Measurements from ENCODE around the gene POLD4. TPM values are rescaled to one million over a fixed set of nuclear protein-coding genes. Genes with fewer than 3 reads are reported as not detected.
A peak's percentile ranks its signal among the peaks of the same experiment; 100 is the strongest.

Gene POLD4
- total RNA-seq, 2 experiments from 2014 or later, result 40.7 to 42.0 TPM

DNA sequence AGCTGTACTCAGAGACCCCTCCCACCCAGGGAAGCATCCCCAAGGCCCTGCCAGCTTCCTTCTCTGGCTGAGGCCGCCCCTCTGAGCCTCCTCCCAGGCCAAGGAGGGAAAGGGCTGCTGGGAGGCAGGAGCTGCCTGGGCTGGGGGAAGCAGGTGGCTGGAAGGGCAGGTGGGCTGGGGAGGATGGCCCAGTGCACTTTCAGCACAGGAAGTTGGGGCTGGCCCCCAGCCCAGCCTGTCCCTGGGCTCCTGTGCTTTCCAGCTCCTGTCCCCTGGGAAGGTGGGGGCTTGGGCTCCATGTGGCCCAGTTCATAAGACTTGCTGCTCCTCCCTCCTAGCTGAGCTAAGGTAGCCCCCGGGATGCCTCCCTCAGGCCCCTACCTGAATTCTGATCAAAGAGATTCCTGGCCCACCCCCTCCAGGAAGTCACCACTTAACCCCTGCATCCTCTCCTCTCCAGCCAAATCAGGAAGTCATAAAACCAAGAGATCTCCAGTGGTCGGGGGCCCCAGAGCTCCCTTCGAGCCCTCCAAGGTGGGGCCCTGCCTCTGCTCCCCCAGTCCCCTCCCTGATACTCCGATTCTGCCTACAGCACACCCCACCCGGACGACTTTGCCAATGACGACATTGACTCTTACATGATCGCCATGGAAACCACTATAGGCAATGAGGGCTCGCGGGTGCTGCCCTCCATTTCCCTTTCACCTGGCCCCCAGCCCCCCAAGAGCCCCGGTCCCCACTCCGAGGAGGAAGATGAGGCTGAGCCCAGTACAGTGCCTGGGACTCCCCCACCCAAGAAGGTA, 43.4 kb upstream of the POLD4 start:
- Mint-ChIP-seq H3K4me1 (ENCODE audit: low read depth) (peaks cover 51% of the 10 kb centered on the region), H3K27ac (peak overlapping the region; percentile 87), H3K36me3 (ENCODE audit: low read depth) (peaks cover 23% of the 10 kb centered on the region), H3K4me3 (no peak overlapping the region), H3K27me3 (ENCODE audit: low read depth) (no peaks in the 10 kb centered on the region), H3K9me3 (no peaks in the 10 kb centered on the region)
- CTCF ChIA-PET, result interaction anchor here (1.3 to 1.7 kb wide), 3 partner anchors 14 to 50 kb away, joined by 3 to 9 read pairs (median 7); no protein-coding TSS in a partner anchor
- intact Hi-C loops (cut with micrococcal nuclease), result no loop called here
- no peak for DNase-seq

DNA sequence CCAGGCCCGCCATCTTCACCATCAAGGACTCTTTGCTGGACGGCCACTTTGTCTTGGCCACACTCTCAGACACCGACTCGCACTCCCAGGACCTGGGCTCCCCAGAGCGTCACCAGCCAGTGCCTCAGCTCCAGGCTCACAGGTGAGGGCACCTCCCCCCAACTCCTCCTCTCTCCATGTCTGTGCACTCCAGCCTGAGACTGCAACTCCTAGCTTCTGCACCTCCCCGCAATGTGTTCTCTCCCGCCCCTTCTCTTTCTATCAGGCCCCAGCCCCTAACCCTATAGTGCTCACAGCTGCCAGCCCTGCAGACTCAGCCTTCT, 42.9 kb upstream of the POLD4 start:
- H3K4me1 Mint-ChIP-seq (ENCODE audit: low read depth), result peaks cover 52% of the 10 kb centered on the region

DNA sequence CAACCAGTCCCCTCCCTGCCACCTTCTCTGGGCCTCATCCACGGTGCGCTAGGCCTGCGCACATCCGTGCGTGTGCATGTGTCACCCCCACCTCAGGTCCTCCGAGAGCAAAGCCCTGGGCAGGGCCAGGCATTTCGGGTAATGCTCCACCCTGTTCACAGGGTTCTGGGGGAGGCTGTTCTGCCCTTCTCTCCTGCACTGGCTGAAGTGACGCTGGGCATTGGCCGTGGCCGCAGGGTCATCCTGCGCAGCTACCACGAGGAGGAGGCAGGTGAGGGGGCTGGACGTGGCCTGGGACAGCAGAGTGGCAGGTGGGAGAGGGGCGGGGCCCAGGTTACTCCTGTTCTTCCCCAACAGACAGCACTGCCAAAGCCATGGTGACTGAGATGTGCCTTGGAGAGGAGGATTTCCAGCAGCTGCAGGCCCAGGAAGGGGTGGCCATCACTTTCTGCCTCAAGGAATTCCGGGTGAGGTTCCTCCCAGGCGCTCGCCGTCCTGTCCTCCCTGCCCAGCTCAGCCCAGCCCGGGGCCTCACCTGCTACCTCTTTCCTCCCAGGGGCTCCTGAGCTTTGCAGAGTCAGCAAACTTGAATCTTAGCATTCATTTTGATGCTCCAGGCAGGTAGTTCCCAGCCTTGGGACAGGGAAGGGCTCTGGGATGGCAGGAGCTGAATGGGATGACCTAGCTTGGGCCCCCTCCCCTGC, 42.4 kb upstream of the POLD4 start:
- intact Hi-C loops (cut with micrococcal nuclease), result no loop called here
- Mint-ChIP-seq H3K4me3 (no peak overlapping the region), H3K4me1 (ENCODE audit: low read depth) (peaks cover 55% of the 10 kb centered on the region), H3K27me3 (ENCODE audit: low read depth) (no peaks in the 10 kb centered on the region), H3K27ac (no peak overlapping the region), H3K9me3 (no peaks in the 10 kb centered on the region), H3K36me3 (ENCODE audit: low read depth) (peaks cover 23% of the 10 kb centered on the region)
- CTCF ChIA-PET, result interaction anchor here (1.3 to 1.7 kb wide), 4 partner anchors 13 to 49 kb away, joined by 3 to 9 read pairs (median 6); no protein-coding TSS in a partner anchor
- DNase-seq, result no peak

More for the DNA sequence above, 42.9 kb upstream of the POLD4 start:
- CTCF ChIA-PET, result interaction anchor here (1.3 to 1.7 kb wide), 4 partner anchors 14 to 50 kb away, joined by 3 to 9 read pairs (median 6); no protein-coding TSS in a partner anchor
- no peaks in the 10 kb centered on the region for H3K9me3 Mint-ChIP-seq
- no peak for DNase-seq
- H3K27me3 Mint-ChIP-seq (ENCODE audit: low read depth), result no peaks in the 10 kb centered on the region
- intact Hi-C loops (cut with micrococcal nuclease), result no loop called here
- peak overlapping the region; percentile 2 for H3K27ac Mint-ChIP-seq
- H3K36me3 Mint-ChIP-seq (ENCODE audit: low read depth), result peaks cover 23% of the 10 kb centered on the region
- H3K4me3 Mint-ChIP-seq, result no peak overlapping the region

DNA sequence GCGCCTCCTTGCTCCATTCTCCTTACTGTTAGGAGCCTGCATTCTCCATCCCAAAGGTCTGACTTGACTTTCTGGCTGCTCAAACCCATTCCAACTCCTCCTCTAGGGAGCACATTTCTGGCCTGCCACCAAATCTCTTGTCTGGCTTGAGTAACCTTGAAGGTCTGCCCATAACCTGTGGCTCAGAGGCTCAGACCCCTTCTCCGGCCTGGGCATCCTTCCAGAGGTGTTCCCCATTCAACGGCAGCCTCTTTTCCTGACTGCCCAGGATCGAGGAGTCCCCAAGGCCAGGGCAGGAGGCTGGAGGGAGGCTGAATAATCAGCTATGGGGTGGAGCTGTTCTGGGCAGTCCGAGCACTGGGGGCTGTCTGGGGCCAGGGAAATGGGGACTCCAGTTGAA, 40.6 kb upstream of the POLD4 start:
- no peak for DNase-seq
- Mint-ChIP-seq H3K27me3 (ENCODE audit: low read depth) (no peaks in the 10 kb centered on the region), H3K4me3 (peak overlapping the region; percentile 86), H3K4me1 (ENCODE audit: low read depth) (peaks cover 49% of the 10 kb centered on the region), H3K36me3 (ENCODE audit: low read depth) (peaks cover 14% of the 10 kb centered on the region), H3K9me3 (no peaks in the 10 kb centered on the region), H3K27ac (no peak overlapping the region)
- CTCF ChIA-PET, result interaction anchor here (0.8 to 1.5 kb wide), 2 partner anchors 12 to 26 kb away, joined by 3 read pairs; no protein-coding TSS in a partner anchor
- intact Hi-C loops (cut with micrococcal nuclease), result loop anchor here (5.0 kb wide), 1 partner anchor 152 kb away; no protein-coding TSS in a partner anchor

DNA sequence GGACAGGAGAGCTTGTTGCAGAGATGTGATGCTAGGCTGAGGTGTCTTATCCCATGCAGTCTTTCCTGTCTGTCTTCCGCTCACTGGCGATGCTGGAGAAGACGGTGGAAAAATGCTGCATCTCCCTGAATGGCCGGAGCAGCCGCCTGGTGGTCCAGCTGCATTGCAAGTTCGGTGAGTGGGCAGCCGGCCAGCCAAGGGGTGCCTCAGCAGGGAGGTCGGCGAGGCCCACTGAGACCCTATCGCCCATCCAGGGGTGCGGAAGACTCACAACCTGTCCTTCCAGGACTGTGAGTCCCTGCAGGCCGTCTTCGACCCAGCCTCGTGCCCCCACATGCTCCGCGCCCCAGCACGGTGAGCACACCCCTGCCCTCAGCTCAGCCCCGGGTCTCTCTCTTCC, 40.1 kb upstream of the POLD4 start:
- H3K9me3 Mint-ChIP-seq, result no peaks in the 10 kb centered on the region
- peaks cover 13% of the 10 kb centered on the region for H3K36me3 Mint-ChIP-seq (ENCODE audit: low read depth)
- DNase-seq, result no peak
- CTCF ChIA-PET, result interaction anchor here (0.8 to 1.0 kb wide), 2 partner anchors 9 to 27 kb away, joined by 3 read pairs; no protein-coding TSS in a partner anchor
- intact Hi-C loops (cut with micrococcal nuclease), result loop anchor here (5.0 kb wide), 1 partner anchor 151 kb away; no protein-coding TSS in a partner anchor
- H3K4me3 Mint-ChIP-seq, result peak overlapping the region; percentile 86
- H3K4me1 Mint-ChIP-seq (ENCODE audit: low read depth), result peaks cover 47% of the 10 kb centered on the region
- no peak overlapping the region for H3K27ac Mint-ChIP-seq
- no peaks in the 10 kb centered on the region for H3K27me3 Mint-ChIP-seq (ENCODE audit: low read depth)

DNA sequence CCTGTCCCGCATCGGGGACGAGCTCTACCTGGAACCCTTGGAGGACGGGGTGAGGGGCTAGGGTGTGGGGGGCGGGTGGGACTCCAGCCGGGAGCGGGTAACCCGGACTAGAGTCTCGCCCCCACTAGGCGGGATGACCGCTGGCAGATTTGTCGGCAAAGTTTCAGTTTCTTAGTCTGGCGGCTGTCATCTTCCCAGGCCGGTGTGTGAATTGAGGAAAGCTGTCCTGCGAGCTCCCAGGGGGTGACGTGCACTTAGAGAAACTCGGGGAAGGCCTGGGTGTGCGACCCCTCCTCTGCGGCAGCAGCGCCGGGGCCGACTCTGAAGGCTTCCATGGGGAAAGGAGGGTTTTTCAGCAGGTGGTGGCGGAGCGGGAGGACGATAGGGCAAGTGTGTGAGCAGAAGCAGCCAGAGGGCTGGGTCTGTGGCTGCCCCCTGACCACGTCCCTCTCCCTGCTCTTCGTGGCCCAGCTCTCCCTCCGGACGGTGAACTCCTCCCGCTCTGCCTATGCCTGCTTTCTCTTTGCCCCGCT, 38.9 kb upstream of the POLD4 start:
- Mint-ChIP-seq H3K4me1 (ENCODE audit: low read depth) (peaks cover 36% of the 10 kb centered on the region), H3K9me3 (no peaks in the 10 kb centered on the region), H3K27me3 (ENCODE audit: low read depth) (no peaks in the 10 kb centered on the region), H3K27ac (peak overlapping the region; percentile 51), H3K4me3 (peak overlapping the region; percentile 86), H3K36me3 (ENCODE audit: low read depth) (peaks cover 10% of the 10 kb centered on the region)
- CTCF ChIA-PET, result interaction anchor here (0.8 to 1.3 kb wide), 9 partner anchors 9 to 77 kb away, joined by 3 to 7 read pairs (median 3); partner anchors contain the start of genes POLD4 and PPP1CA
- DNase-seq, result no peak
- intact Hi-C loops (cut with micrococcal nuclease), result loop anchor here (5.0 kb wide), 1 partner anchor 150 kb away; no protein-coding TSS in a partner anchor

DNA sequence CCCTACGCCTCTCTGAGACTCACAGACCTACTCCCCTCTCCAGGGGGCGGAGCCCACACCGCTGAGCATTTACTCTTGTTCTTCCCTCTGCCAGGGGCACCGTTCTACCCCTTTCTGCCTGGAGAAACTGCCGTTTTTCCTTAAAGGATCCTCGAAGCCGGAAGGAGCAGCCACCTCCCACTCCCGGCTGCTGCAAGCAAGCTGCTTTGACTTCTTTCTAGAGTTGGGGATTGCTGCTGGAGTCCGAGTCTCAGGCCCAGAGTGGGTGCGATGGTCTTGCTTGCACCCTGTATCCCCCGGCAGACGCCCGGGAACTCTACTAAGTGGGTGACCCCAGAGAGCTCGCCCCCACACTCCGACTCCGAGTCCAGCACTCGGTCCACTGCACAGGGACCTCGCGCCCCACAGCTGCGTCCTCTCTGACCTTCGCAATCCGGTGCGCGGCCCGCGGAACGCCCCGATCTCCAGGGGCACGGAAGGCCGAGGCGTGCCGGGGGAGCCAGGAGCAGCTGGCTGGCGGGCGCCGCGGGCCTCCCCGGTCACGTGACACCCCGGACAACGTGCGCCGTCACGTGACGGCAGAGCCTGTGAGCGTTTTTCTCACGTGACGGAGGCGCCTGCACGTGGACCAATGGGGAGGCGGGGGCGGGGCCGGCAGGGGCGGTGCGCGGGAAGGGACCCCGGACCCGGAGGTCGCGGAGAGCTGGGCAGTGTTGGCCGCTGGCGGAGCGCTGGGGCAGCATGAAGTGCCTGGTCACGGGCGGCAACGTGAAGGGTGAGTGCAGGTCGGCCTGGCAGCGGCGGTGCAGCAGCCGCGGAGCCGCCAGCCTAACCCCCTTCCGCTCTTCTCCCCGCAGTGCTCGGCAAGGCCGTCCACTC, 38.2 kb upstream of the POLD4 start, which contains the start of gene RAD9A:
RAD9A (plus strand) TSS at position 683 of the 879 bp plus-strand sequence; CDS start at position 742, 59 bp downstream.
- intact Hi-C loops (cut with micrococcal nuclease), result loop anchor here (1.0 to 5.0 kb wide), 2 partner anchors 78 to 149 kb away; partner anchors contain the start of gene TMEM134
- Mint-ChIP-seq H3K9me3 (no peaks in the 10 kb centered on the region), H3K36me3 (ENCODE audit: low read depth) (peaks cover 5% of the 10 kb centered on the region), H3K4me3 (peak within 1 kb of the TSS; percentile 86), H3K27ac (peak within 1 kb of the TSS; percentile 51), H3K4me1 (ENCODE audit: low read depth) (peaks cover 31% of the 10 kb centered on the region), H3K27me3 (ENCODE audit: low read depth) (no peaks in the 10 kb centered on the region)
- CTCF ChIA-PET, result interaction anchor here (0.6 to 1.7 kb wide), 14 partner anchors 9 to 78 kb away, joined by 3 to 7 read pairs (median 3); partner anchors contain the start of genes POLD4 and PPP1CA
- peak; percentile 93 for DNase-seq

DNA sequence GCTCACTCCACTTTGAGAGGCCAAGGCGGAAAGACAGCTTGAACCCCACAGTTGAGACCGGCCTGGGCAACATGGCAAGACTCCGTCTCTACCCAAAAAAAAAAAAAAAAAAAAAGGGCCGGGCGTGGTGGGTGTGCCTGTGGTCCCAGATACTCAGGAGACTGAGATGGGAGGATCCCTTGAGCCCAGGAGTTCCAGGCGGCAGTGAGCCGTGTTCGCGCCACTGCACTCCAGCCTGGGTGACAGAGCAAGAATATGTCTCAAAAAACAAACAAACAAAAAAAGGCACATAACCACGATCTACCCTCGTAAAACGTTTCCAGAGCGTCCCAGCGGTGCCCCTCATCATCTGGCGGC, 37.6 kb upstream of the POLD4 start:
- Mint-ChIP-seq H3K9me3 (no peaks in the 10 kb centered on the region), H3K27ac (peak overlapping the region; percentile 39), H3K36me3 (ENCODE audit: low read depth) (peaks cover 5% of the 10 kb centered on the region), H3K4me3 (peak overlapping the region; percentile 86), H3K27me3 (ENCODE audit: low read depth) (no peaks in the 10 kb centered on the region), H3K4me1 (ENCODE audit: low read depth) (peaks cover 28% of the 10 kb centered on the region)
- intact Hi-C loops (cut with micrococcal nuclease), result loop anchor here (1.0 to 5.0 kb wide), 2 partner anchors 78 to 149 kb away; partner anchors contain the start of gene TMEM134
- CTCF ChIA-PET, result interaction anchor here (0.6 to 1.7 kb wide), 6 partner anchors 9 to 73 kb away, joined by 3 to 6 read pairs (median 4); no protein-coding TSS in a partner anchor
- DNase-seq, result no peak

DNA sequence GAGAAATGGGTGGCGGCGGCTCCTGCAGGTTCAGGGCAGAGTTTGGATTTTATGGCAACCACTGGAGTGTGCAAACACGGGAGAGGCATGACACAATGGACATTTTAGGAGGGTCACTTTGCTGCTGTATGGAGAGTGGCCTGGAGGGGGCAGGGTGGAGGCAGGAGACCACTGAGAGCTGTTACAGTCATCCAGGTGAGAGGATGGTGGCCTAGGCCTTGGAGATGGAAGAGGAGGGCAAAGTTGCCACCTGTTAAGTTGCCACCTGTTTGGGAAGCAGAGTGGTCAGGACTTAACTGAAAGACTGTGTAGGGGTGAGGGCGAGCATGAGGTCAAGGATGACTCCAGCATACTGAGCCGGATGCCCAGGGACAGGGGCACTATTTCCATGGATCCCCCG, 36.1 kb upstream of the POLD4 start:
- intact Hi-C loops (cut with micrococcal nuclease), result loop anchor here (1.0 kb wide), 1 partner anchor 117 kb away; no protein-coding TSS in a partner anchor
- Mint-ChIP-seq H3K9me3 (no peaks in the 10 kb centered on the region), H3K27me3 (ENCODE audit: low read depth) (no peaks in the 10 kb centered on the region), H3K27ac (no peak overlapping the region), H3K4me1 (ENCODE audit: low read depth) (peaks cover 28% of the 10 kb centered on the region), H3K4me3 (peak overlapping the region; percentile 38), H3K36me3 (ENCODE audit: low read depth) (peaks cover 5% of the 10 kb centered on the region)
- CTCF ChIA-PET, result interaction anchor here (1.2 to 1.5 kb wide), 4 partner anchors 9 to 43 kb away, joined by 3 to 5 read pairs (median 4); partner anchors contain the start of gene TBC1D10C
- DNase-seq, result peak; percentile 65

DNA sequence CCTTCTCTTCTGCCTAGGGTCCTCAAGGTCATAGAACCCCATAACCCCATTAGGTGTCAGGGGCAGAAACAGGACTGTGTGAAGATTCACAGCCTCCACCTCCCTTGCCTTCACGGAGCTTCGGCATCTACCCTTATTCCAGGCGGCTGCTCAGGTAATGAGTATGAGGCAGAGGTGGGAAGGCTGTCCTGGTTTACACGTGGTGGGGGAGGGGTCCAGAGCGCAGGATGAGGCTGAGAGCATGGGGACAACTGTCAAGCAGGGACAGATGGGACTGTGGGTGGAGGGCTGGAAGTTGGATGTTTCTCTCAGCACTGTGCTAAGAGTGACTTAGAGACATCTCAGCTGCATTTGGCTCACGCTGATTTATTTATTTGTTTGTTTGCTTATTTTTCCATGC, 34.2 kb upstream of the POLD4 start:
- no peak for DNase-seq
- intact Hi-C loops (cut with micrococcal nuclease), result no loop called here
- H3K27me3 Mint-ChIP-seq (ENCODE audit: low read depth), result no peaks in the 10 kb centered on the region
- H3K36me3 Mint-ChIP-seq (ENCODE audit: low read depth), result peaks cover under 1% of the 10 kb centered on the region
- no peaks in the 10 kb centered on the region for H3K9me3 Mint-ChIP-seq
- peaks cover 14% of the 10 kb centered on the region for H3K4me1 Mint-ChIP-seq (ENCODE audit: low read depth)
- CTCF ChIA-PET, result interaction anchor here (1.3 to 19.4 kb wide), 4 partner anchors 10 to 42 kb away, joined by 3 to 636 read pairs (median 8); partner anchors contain the start of genes POLD4 and PPP1CA
- H3K27ac Mint-ChIP-seq, result no peak overlapping the region
- H3K4me3 Mint-ChIP-seq, result no peak overlapping the region

DNA sequence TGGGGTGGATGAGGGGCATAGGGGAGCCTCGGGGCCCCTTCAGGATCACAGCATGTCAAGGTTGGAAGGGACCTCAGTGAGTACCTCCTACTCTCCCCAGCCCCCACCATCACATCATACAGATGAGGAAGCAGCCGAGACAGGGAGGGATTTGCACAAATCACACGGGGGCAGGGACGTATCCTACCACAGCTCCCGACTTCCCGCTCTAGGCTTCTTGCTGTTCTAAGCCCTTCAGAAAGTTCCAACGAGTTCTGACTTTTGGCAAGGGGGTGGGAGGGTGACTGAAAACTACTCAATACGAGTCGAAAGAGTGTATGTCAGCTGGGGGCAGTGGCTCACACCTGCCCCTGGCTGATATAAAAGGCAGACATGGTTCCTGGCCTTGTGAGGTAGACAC, 33.7 kb upstream of the POLD4 start:
- Mint-ChIP-seq H3K27me3 (ENCODE audit: low read depth) (peaks cover 2% of the 10 kb centered on the region), H3K4me3 (no peak overlapping the region), H3K27ac (no peak overlapping the region), H3K9me3 (no peaks in the 10 kb centered on the region), H3K4me1 (ENCODE audit: low read depth) (peaks cover 12% of the 10 kb centered on the region), H3K36me3 (ENCODE audit: low read depth) (no peaks in the 10 kb centered on the region)
- CTCF ChIA-PET, result interaction anchor here (0.8 to 19.4 kb wide), 5 partner anchors 9 to 41 kb away, joined by 3 to 636 read pairs (median 6); partner anchors contain the start of genes POLD4 and PPP1CA
- DNase-seq, result no peak
- intact Hi-C loops (cut with micrococcal nuclease), result no loop called here

Data from activated naive CD4-positive, alpha-beta T cell treated with anti-CD3 and anti-CD28 coated beads for 36 hours (primary cell).